HG02981 (cell line): ENCODE measurements around the gene GPR160.
A peak's percentile ranks its signal among the peaks of the same experiment; 100 is the strongest.
"Not testable (repeated sequence)": the region's sequence is repeated elsewhere in the genome, so short reads cannot be mapped to it uniquely, and the experiment has no call there.

Experiments
- ATAC-seq: cut with Tn5 transposase; IDR thresholded peaks from one replicate; pipeline ENCODE4 v1.9.1; 2021; ENCODE audit warnings: mild to moderate bottlenecking, moderate library complexity; ENCODE audit not compliant: unreplicated experiment

The GPR160 gene

DNA sequence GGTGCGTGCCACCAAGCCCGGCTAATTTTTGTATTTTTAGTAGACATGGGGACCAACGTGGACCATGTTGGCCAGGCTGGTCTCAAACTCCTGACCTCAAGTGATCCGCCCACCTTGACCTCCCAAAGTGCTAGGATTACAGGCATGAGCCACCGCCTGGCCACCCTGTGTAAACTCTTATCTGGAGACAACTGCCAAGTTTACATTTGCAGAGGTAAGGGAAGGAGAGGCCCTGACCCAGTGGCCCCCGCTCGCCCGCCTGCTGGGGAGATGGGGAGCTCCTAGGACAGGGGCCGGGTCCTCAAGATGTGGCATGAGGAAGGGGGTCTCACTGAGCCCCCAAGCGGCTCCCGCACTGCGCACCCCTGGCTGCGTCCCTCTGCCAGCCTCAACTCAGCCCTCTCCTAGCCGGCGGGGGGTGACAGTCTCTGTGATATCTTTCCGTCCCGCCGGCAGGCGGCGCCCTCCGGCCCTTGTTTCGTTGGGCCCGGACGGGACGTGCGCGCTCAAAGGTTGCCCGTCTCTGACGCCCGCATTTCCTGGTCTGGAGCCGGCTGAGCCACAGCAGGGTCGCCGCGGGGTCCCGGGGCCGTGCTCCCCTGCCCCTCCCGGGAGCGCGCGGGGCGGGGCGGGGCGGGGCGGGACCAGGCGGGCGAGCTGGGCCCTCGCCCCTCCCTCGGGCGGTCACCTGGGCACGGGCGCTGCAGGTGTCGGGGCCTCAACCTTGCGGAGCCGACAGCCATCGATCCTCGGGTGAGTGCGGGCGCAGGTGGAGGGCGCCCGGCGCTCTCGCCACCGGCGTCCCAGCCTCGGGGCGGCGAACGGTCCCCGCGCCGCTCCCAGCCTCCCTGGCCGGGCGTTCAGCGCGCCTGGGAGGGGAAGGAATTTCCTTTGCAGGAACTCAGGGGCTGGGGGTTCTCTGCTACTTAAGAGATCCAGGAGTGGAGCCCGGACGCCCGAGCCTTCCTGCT, at the start of gene GPR160:
Gene GPR160 (plus strand): TSS at position 533 of the 971 bp plus-strand sequence. CDS start 45,978 bp downstream, outside the sequence.
- ATAC-seq = peak; percentile 83

- ATAC-seq = no peak
Measured at GRCh38 chr3:169990431-169990830, 47.4 kb upstream of the GPR160 start.

DNA sequence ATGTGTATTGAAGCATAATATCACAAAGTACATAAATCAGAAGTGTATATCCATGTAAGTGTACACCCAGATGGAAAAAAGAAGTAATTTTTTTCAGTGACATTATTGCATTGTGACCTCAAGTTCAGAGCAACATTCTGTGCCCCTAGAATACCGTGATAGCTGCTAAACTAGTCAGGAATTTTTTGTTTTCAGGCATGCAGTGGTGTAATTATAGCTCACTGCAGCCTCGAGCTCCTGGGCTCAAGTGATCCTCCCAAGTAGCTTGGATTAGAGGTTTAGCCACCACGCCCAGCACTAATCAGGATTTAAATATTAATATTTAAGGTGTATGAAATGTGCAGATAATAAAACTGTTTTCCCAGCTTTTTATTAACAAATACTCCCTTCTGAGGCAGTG, 45.6 kb upstream of the GPR160 start:
- ATAC-seq = no peak

GRCh38 chr3:169992781-169993180, 45.0 kb upstream of the GPR160 start:
- no peak for ATAC-seq

- ATAC-seq = no peak
Measured at GRCh38 chr3:169993761-169994160, 44.0 kb upstream of the GPR160 start.

DNA sequence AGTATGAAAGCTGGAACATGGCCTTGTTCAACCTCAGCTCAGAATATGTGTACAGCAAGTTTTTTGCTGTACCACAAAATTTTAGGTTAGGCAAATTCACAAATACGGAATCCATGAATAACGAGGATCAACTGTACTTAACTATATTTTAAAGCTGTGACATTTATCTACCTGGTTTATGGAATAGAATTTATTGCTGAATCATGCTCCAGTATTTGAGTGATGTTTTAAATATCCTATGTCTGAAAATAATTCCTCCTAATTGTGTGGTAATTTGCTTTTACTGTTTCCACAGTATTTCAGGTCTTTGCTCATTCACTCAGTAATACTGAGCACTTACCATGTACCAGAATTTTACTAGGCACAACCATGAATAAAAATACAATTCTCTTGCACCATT, 41.7 kb upstream of the GPR160 start:
- ATAC-seq = no peak

DNA sequence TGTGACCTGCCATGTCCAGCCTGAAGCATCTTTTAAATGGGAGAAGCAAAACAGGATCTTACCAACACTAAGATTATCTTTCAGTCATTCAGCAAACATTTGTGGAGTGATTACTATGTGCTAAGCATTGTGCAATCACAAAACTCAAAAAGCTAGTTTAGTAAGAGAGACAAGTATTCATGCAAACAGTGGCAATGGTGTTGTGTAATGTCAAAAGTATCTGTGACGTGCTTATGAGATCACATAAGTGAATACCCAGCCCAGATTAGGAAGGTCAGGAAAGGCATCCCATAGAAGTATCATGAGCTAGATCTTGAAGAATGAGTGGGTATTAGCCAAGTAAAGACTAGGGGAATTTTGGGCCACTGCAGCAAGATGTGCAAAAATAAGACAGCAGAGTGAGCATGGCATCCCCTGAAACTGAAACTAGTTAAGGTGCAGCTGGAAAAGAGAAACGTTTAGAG, 39.1 kb upstream of the GPR160 start:
- ATAC-seq = peak; percentile 29

DNA sequence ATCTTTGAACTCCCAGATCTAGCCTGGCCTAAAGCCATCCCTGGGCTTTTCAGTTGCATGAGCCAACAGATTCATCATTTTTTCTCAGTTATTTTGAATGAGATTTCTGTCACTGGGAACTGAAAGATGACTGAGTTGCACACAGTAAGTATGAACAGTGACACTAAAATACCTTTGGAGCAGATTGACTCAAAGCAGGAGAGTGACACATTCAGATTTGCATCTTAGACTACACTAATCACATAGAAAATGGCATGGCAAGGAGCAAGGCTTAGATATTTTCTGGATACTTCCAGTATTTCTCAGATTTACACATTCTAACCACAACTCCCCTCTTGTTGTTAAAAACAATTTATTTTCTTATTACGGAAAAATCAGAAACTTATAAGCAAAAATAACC, 38.4 kb upstream of the GPR160 start:
- ATAC-seq = peak; percentile 90

DNA sequence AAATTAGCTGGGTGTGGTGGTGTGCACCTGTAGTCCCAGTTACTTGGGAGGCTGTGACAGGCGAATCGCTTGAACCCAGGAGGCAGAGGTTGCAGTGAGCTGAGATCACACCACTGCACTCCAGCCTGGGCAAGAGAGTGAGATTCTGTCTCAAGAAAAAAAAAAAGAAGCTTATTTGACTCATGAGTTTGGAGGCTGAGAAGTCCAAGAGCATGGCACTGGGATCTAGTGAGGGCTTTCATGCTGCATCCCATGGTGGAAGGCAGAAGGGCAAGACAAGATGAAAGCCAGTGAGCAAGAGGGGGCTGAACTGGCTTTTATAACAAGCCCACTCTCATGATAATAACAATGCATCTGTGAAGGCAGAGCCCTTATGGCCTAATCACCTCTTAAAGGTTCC, 37.7 kb upstream of the GPR160 start:
- ATAC-seq = no peak

DNA sequence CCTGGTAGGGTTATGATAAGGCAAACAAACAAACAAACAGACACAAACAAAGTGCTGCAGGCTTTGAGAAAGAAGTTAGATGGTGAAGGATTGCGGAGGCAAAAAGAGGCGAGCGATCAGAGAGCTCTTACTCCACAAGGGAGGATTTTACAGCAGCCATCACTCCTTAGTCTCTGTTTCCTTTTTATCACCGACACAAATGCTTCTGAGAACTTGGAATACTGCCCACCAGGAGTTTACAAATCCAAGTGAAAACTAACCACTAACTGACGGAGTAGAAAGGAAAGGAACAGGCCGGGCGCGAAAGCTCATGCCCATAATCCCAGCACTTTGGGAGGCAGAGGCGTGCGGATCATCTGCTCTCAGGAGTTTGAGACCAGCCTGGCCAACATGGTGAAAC, 35.6 kb upstream of the GPR160 start:
- no peak for ATAC-seq

GRCh38 chr3:170002879-170003278, 34.9 kb upstream of the GPR160 start:
- ATAC-seq = no peak

DNA sequence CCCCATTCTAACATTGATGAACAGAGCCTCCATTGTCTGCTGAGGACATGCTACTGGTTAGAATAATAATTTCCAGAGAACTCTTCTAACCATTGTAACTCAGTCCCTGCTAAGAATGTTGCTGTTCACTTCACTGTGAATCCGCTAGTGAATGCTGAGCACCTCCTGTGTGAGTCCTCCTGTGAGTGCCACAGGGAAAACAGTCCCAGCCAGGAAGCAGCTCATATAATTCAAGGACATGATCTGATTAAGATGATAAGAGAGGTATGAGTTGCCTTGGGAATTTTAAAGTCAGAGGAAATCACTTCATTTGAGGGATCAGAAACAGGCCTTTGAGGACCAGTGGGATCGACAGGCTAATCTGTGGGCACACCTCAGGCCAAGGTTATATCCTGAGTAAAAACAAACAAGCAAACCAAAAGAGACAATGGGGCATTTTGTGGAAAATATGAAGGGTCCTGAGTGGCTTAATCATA, 33.9 kb upstream of the GPR160 start:
- ATAC-seq = no peak

DNA sequence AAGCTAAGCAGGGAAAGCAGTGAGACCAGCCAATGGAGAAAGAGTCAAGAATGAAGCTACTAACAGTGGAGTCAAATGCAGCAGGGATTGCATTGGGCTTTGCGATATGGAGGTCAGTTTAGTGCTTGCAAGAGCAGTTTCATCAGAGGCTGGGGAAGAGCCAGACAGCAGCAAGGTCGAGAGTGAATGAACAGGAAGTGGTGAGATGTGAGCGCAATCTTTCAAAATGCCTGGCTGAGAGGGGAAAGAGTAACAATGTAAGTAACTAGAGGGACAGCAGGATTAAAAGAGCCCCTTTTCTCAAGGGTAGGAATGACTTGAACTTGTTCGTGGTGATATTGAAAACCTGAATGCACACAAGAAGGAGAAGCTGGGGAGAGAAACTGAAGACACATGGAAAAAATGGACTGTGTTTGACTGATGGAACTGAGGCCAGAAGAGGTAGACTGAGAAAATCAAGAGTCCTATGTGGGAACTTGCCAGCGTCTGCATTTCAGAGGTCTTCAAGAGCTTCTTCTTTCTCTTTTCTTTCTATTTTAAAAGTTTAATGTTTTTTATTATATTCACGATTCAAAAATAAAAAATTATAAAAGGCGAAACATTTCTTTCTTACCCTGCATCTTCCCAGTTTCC, 30.6 kb upstream of the GPR160 start:
- ATAC-seq = peak; percentile 90

- no peak for ATAC-seq
Measured at GRCh38 chr3:170010498-170010897, 27.3 kb upstream of the GPR160 start.

GRCh38 chr3:170012683-170013400, 25.0 kb upstream of the GPR160 start:
- ATAC-seq = no peak

DNA sequence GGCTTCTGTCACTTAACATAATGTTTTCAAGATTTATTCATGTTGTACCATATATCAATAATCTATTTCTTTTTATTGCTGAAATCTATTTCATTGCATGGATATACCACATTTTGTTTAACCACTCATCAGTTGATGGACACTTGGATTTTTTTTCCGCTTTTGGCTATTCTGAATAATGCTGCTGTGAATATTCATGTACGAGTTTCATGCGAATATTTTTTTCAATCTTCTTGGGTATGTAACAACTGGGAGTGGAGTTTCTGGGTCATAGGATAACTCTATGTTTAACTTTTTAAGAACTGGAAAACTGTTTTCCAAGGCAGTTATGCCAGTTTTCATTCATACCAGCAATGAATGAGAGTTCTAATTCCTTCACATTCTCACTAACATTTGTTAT, 21.7 kb upstream of the GPR160 start:
- ATAC-seq = no peak

DNA sequence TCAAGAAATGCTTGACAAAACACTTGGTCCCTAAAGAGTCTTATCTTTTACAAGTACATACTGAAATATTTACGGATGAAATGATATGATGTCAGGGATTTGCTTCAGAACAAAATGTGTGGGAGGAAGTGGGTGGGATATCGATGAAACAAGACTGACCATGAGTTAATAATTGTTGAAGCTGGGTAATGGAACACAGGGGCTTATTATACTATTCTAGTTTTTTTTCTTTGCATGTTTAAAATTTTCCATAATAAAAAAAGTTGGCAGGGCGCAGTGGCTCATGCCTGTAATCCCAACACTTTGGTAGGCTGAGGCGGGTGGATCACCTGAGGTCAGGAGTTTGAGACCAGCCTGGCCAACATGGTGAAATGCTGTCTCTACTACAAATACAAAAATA, 18.5 kb upstream of the GPR160 start:
- ATAC-seq = not testable (repeated sequence)

DNA sequence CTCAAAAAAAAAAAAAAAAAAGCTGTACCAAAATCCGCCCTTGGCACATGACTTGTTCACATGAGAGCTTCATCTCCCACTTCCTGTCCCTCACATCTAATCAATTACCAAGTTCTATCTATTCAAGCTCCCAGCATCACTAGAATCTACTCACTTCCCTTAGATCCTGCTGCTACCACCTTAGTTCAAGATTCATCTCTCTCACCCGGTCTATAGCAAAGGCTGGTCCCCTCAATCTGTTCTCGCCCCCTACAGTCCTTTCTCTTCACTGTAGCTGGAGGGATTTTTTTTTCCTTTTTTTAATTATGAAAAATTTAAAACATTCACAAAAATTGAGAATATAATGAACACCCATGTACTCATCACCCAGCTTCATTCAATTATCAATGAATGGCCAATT, 16.7 kb upstream of the GPR160 start:
- ATAC-seq = no peak

DNA sequence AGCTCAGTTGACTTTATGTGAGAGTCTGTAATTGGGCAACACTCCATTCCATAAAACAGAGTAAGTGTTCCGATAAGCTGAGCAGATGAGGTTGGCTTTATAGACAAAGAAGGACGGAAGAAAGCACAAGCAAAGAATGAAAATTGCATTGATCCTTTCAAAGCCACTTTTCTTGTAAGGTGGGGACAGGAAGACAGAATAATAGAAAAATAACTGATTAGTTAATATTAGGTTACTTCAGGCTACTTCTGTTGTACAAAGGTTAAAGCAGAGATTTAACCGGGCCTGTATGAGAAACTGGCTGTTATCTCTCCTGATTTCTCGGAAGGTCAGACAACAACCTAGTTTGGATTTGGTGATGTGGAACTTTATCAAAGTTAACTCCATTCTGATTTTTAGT, 15.5 kb upstream of the GPR160 start:
- ATAC-seq = no peak

GRCh38 chr3:170023165-170023564, 14.6 kb upstream of the GPR160 start:
- no peak for ATAC-seq

- no peak for ATAC-seq
Measured at GRCh38 chr3:170024581-170024980, 13.2 kb upstream of the GPR160 start.
